IMR-90 (cell line): ENCODE results near the gene CYP2A13. TPM values are rescaled to one million over a fixed set of nuclear protein-coding genes. Genes with fewer than 3 reads are reported as not detected.

ENCODE experiments used
- polyA plus RNA-seq, 3 experiments: library from polyadenylated mRNA; depleted of rRNA; stranded (reverse); fragments of >200 nt; gene quantifications; 2 replicates each; pipeline ENCODE4 v1.2.3, GENCODE V29; 2012; ENCODE audit warnings: low replicate concordance in 1 of 3
- total RNA-seq: library from RNA; depleted of rRNA; stranded (reverse); fragments of >200 nt; gene quantifications from 2 replicates; pipeline ENCODE4 v1.2.3, GENCODE V29; 2012; rRNA removed

Gene CYP2A13
- total and polyA plus RNA-seq, 2 of the 4 experiments (the other 2 are of a cell fraction), result not detected

Other genes with a start within 250 kb of the CYP2A13 start
- not detected in 2 replicates for gene CYP2A6, start 238.0 kb upstream of the CYP2A13 start, total RNA-seq
- gene CYP2A6, start 238.0 kb upstream of the CYP2A13 start, polyA plus RNA-seq (2012; rRNA removed), result not detected in 2 replicates
- gene CYP2A7, start 206.2 kb upstream of the CYP2A13 start, total RNA-seq, result not detected in 2 replicates
- not detected in 2 replicates for gene CYP2A7, start 206.2 kb upstream of the CYP2A13 start, polyA plus RNA-seq (2012; rRNA removed)
- gene CYP2B6, start 97.2 kb upstream of the CYP2A13 start, total RNA-seq, result not detected in 2 replicates
- not detected in 2 replicates for gene CYP2B6, start 97.2 kb upstream of the CYP2A13 start, polyA plus RNA-seq (2012; rRNA removed)
- gene CYP2F1, start 26.0 kb downstream of the CYP2A13 start, total RNA-seq, result not detected in 2 replicates
- gene CYP2F1, start 26.0 kb downstream of the CYP2A13 start, polyA plus RNA-seq (2012; rRNA removed), result not detected in 2 replicates
- gene CYP2S1, start 104.8 kb downstream of the CYP2A13 start, total RNA-seq, result 0.54 and 0.83 TPM in 2 replicates
- 0.98 and 2.1 TPM in 2 replicates for gene CYP2S1, start 104.8 kb downstream of the CYP2A13 start, polyA plus RNA-seq (2012; rRNA removed)
- gene AXL, start 130.8 kb downstream of the CYP2A13 start, total RNA-seq, result 444 and 466 TPM in 2 replicates
- gene AXL, start 130.8 kb downstream of the CYP2A13 start, polyA plus RNA-seq (2012; rRNA removed), result 212 and 235 TPM in 2 replicates
- gene HNRNPUL1, start 175.9 kb downstream of the CYP2A13 start, total RNA-seq, result 50.7 and 56.1 TPM in 2 replicates
- 67.3 and 68.1 TPM in 2 replicates for gene HNRNPUL1, start 175.9 kb downstream of the CYP2A13 start, polyA plus RNA-seq (2012; rRNA removed)
- gene CCDC97, start 221.7 kb downstream of the CYP2A13 start, total RNA-seq, result 4.1 and 5.8 TPM in 2 replicates
- 11.0 and 11.9 TPM in 2 replicates for gene CCDC97, start 221.7 kb downstream of the CYP2A13 start, polyA plus RNA-seq (2012; rRNA removed)